ENCODE measurements around the gene CBLN3. TPM values are rescaled to one million over a fixed set of nuclear protein-coding genes. Genes with fewer than 3 reads are reported as not detected.

Gene CBLN3
- total RNA-seq, 2 experiments from 2014 or later, result 1.6 to 1.7 TPM

- Histone ChIP-seq H3K36me3 (ENCODE audit: insufficient read depth, low read length) (no peaks in the 10 kb centered on the region), H3K4me1 (ENCODE audit: insufficient read depth, low read length) (no peaks in the 10 kb centered on the region), H3K27ac (ENCODE audit: low read depth in 1 of 2, low read length in 2 of 2) (no peak overlapping the region), H3K4me3 (ENCODE audit: low read length) (no peak overlapping the region), H3K9me3 (ENCODE audit: control insufficient read depth in 1 of 2, insufficient read depth in 1 of 2, low read length in 2 of 2) (no peaks in the 10 kb centered on the region), H3K27me3 (ENCODE audit: control insufficient read depth in 1 of 2, insufficient read depth in 2 of 2, low read length in 2 of 2) (no peaks in the 10 kb centered on the region)
- ATAC-seq (ENCODE audit: poor library complexity) (no peak), DNase-seq (no peak)
- no peaks in the 10 kb centered on the region for H3K9me3 Mint-ChIP-seq
- POLR2A ChIA-PET, result no interaction called here
- CTCF ChIA-PET, result no interaction called here
- no peak for TF ChIP-seq CTCF (IDR thresholded peaks at IDR 0.05)
- no peaks in the 10 kb centered on the region for H3K4me1 Mint-ChIP-seq (ENCODE audit: low read depth)
- no peak overlapping the region for H3K27ac Mint-ChIP-seq
- H3K4me3 Mint-ChIP-seq, result no peak overlapping the region
- intact Hi-C loops (cut with DNase I, micrococcal nuclease), result loop anchor here in 1 of 2 experiments (5.0 kb wide), 1 partner anchor 34 kb away; no protein-coding TSS in a partner anchor
- H3K36me3 Mint-ChIP-seq (ENCODE audit: low read depth), result no peaks in the 10 kb centered on the region
- H3K27me3 Mint-ChIP-seq, result peaks cover 5% of the 10 kb centered on the region
Measured at GRCh38 chr14:24416254-24416931, 13.1 kb downstream of the CBLN3 start.

GRCh38 chr14:24415421-24416253 is 13.8 kb downstream of the CBLN3 start:
- H3K4me1 Mint-ChIP-seq (ENCODE audit: low read depth), result no peaks in the 10 kb centered on the region
- H3K9me3 ChIP-seq (ENCODE audit: control insufficient read depth in 1 of 2, insufficient read depth in 1 of 2, low read length in 2 of 2), result no peaks in the 10 kb centered on the region
- no peaks in the 10 kb centered on the region for H3K27me3 ChIP-seq (ENCODE audit: control insufficient read depth in 1 of 2, insufficient read depth in 2 of 2, low read length in 2 of 2)
- H3K9me3 Mint-ChIP-seq, result no peaks in the 10 kb centered on the region
- H3K36me3 Mint-ChIP-seq (ENCODE audit: low read depth), result no peaks in the 10 kb centered on the region
- no peak for TF ChIP-seq CTCF (IDR thresholded peaks at IDR 0.05)
- no peak overlapping the region for H3K27ac ChIP-seq (ENCODE audit: low read depth in 1 of 2, low read length in 2 of 2)
- H3K27ac Mint-ChIP-seq, result no peak overlapping the region
- no peak overlapping the region for H3K4me3 Mint-ChIP-seq
- CTCF ChIA-PET, result no interaction called here
- no peaks in the 10 kb centered on the region for H3K36me3 ChIP-seq (ENCODE audit: insufficient read depth, low read length)
- intact Hi-C loops (cut with DNase I, micrococcal nuclease), result loop anchor here in 1 of 2 experiments (5.0 kb wide), 1 partner anchor 33 kb away; no protein-coding TSS in a partner anchor
- no peak overlapping the region for H3K4me3 ChIP-seq (ENCODE audit: low read length)
- no peaks in the 10 kb centered on the region for H3K4me1 ChIP-seq (ENCODE audit: insufficient read depth, low read length)
- POLR2A ChIA-PET, result no interaction called here
- no peak for DNase-seq
- H3K27me3 Mint-ChIP-seq, result peaks cover 5% of the 10 kb centered on the region
- ATAC-seq (ENCODE audit: poor library complexity), result no peak

GRCh38 chr14:24414732-24415420 is 14.6 kb downstream of the CBLN3 start:
- Histone ChIP-seq H3K9me3 (ENCODE audit: control insufficient read depth in 1 of 2, insufficient read depth in 1 of 2, low read length in 2 of 2) (no peaks in the 10 kb centered on the region), H3K36me3 (ENCODE audit: insufficient read depth, low read length) (no peaks in the 10 kb centered on the region), H3K4me3 (ENCODE audit: low read length) (no peak overlapping the region), H3K4me1 (ENCODE audit: insufficient read depth, low read length) (no peaks in the 10 kb centered on the region), H3K27me3 (ENCODE audit: control insufficient read depth in 1 of 2, insufficient read depth in 2 of 2, low read length in 2 of 2) (no peaks in the 10 kb centered on the region), H3K27ac (ENCODE audit: low read depth in 1 of 2, low read length in 2 of 2) (no peak overlapping the region)
- no peak for ATAC-seq (ENCODE audit: poor library complexity)
- Mint-ChIP-seq H3K4me3 (no peak overlapping the region), H3K4me1 (ENCODE audit: low read depth) (no peaks in the 10 kb centered on the region), H3K9me3 (no peaks in the 10 kb centered on the region), H3K27me3 (peaks cover 5% of the 10 kb centered on the region), H3K36me3 (ENCODE audit: low read depth) (no peaks in the 10 kb centered on the region), H3K27ac (no peak overlapping the region)
- POLR2A ChIA-PET, result no interaction called here
- no peak for DNase-seq
- TF ChIP-seq CTCF (IDR thresholded peaks at IDR 0.05), result no peak
- intact Hi-C loops (cut with DNase I, micrococcal nuclease), result loop anchor here in 1 of 2 experiments (5.0 kb wide), 1 partner anchor 33 kb away; no protein-coding TSS in a partner anchor
- CTCF ChIA-PET, result no interaction called here
